Measurements from ENCODE around the gene SNAP29. TPM values are rescaled to one million over a fixed set of nuclear protein-coding genes. Genes with fewer than 3 reads are reported as not detected.
"Not testable (repeated sequence)": the region's sequence is repeated elsewhere in the genome, so short reads cannot be mapped to it uniquely, and the experiment has no call there.

SNAP29 gene
- total and polyA plus RNA-seq, 12 donors, result 9.9 to 43.6 (median 26.1) TPM

GRCh38 chr22:20822240-20822639, 36.6 kb upstream of the SNAP29 start:
- DNase-seq (no peak), ATAC-seq (no peak)
- Histone ChIP-seq H3K4me3 (no peak overlapping the region), H3K27me3 (no peaks in the 10 kb centered on the region), H3K9me3 (no peaks in the 10 kb centered on the region), H3K4me1 (no peaks in the 10 kb centered on the region), H3K27ac (no peak overlapping the region), H3K36me3 (peaks cover 0 to 97% (median 48%) of the 10 kb centered on the region in 9 donors)
- 95 to 97% methylated on average over 5 of the region's 5 CpGs for WGBS, 2 donors
- TF ChIP-seq CTCF (IDR thresholded peaks at IDR 0.05), result no peak
- intact Hi-C loops (cut with DNase I), result no loop called here

GRCh38 chr22:20823264-20823663, 35.5 kb upstream of the SNAP29 start:
- WGBS, 2 donors, result 95 to 100% methylated on average over 1 of the region's 1 CpG
- peaks cover 0 to 97% (median 45%) of the 10 kb centered on the region in 9 donors for H3K36me3 ChIP-seq
- no peaks in the 10 kb centered on the region for H3K4me1 ChIP-seq
- no peaks in the 10 kb centered on the region for H3K27me3 ChIP-seq
- no peak overlapping the region for H3K4me3 ChIP-seq
- intact Hi-C loops (cut with DNase I), result no loop called here
- H3K9me3 ChIP-seq, result no peaks in the 10 kb centered on the region
- no peak for TF ChIP-seq CTCF (IDR thresholded peaks at IDR 0.05)
- ATAC-seq (no peak), DNase-seq (no peak)
- H3K27ac ChIP-seq, result no peak overlapping the region

GRCh38 chr22:20825216-20825615, 33.6 kb upstream of the SNAP29 start:
- DNase-seq; ATAC-seq; H3K27me3 ChIP-seq; H3K9me3 ChIP-seq; H3K27ac ChIP-seq; H3K4me3 ChIP-seq; intact Hi-C loops (cut with DNase I); H3K4me1 ChIP-seq: not testable (repeated sequence)
- WGBS, 2 donors, result 96 to 99% methylated on average over 4 of the region's 4 CpGs
- H3K36me3 ChIP-seq, result peaks cover 0 to 97% (median 32%) of the 10 kb centered on the region in 9 donors

GRCh38 chr22:20825624-20826023, 33.2 kb upstream of the SNAP29 start:
- ATAC-seq, result no peak
- intact Hi-C loops (cut with DNase I), result loop anchor here in 1 of 10 donors (2.0 kb wide), 1 partner anchor 31 kb away; no protein-coding TSS in a partner anchor
- no peak for TF ChIP-seq CTCF (IDR thresholded peaks at IDR 0.05)

GRCh38 chr22:20826373-20827152, 32.2 kb upstream of the SNAP29 start:
- DNase-seq, H3K4me1 ChIP-seq, H3K4me3 ChIP-seq, H3K27ac ChIP-seq, H3K27me3 ChIP-seq, ATAC-seq, H3K9me3 ChIP-seq: not testable (repeated sequence)
- intact Hi-C loops (cut with DNase I), result loop anchor here in 1 of 10 donors (2.0 kb wide), 1 partner anchor 30 kb away; no protein-coding TSS in a partner anchor
- peaks cover 0 to 97% (median 37%) of the 10 kb centered on the region in 9 donors for H3K36me3 ChIP-seq
- WGBS, 2 donors, result 96 to 99% methylated on average over 5 of the region's 5 CpGs

More at GRCh38 chr22:20825624-20826023, 33.2 kb upstream of the SNAP29 start:
- no peak overlapping the region for H3K4me3 ChIP-seq
- H3K27ac ChIP-seq, result no peak overlapping the region
- no peak for DNase-seq
- no peaks in the 10 kb centered on the region for H3K4me1 ChIP-seq
- no peaks in the 10 kb centered on the region for H3K9me3 ChIP-seq
- H3K36me3 ChIP-seq, result peaks cover 0 to 97% (median 32%) of the 10 kb centered on the region in 9 donors
- WGBS, 2 donors, result 89 to 94% methylated on average over 6 of the region's 6 CpGs
- no peaks in the 10 kb centered on the region for H3K27me3 ChIP-seq

Measured in heart right ventricle (tissue), 16 donors.